LNCaP clone FGC (cell line): ENCODE results near the gene VAC14.

Experiments
- DNase-seq: peaks from one replicate; pipeline ENCODE4 v3.0.0-alpha.2; 2011; ENCODE audit warnings: low read depth
- H3K4me3 ChIP-seq: 2 replicates; pipeline ENCODE4 v1.5.1; 2011; ENCODE audit warnings: mild to moderate bottlenecking, low read depth, low read length, control low read depth
- CTCF ChIP-seq: IDR thresholded peaks from 2 replicates; pipeline ENCODE4 v1.5.1; 2012; ENCODE audit warnings: mild to moderate bottlenecking; ENCODE audit not compliant: control insufficient read depth, insufficient read depth; ENCODE audit errors: extremely low read depth

VAC14 gene

GRCh38 chr16:70749006-70749678 lies 51.8 kb downstream of the VAC14 start:
- no peak for DNase-seq
- no peak overlapping the region for H3K4me3 ChIP-seq
- TF ChIP-seq CTCF, result no peak

- no peak for DNase-seq
- H3K4me3 ChIP-seq, result no peak overlapping the region
- TF ChIP-seq CTCF, result no peak
Observed at GRCh38 chr16:70747703-70748631, 53.0 kb downstream of the VAC14 start.

GRCh38 chr16:70746708-70747424 lies 54.1 kb downstream of the VAC14 start:
- 0 out of 2 replicates have a peak overlapping the region, but pooled peaks have one; percentile 16 for H3K4me3 ChIP-seq
- peak; percentile 97 for DNase-seq
- no peak for TF ChIP-seq CTCF

- TF ChIP-seq CTCF, result no peak
- H3K4me3 ChIP-seq, result no peak overlapping the region
- DNase-seq, result peak; percentile 56
Observed at GRCh38 chr16:70746040-70746707, 54.8 kb downstream of the VAC14 start.

- no peak for TF ChIP-seq CTCF
- no peak for DNase-seq
- no peak overlapping the region for H3K4me3 ChIP-seq
Observed at GRCh38 chr16:70745536-70746025, 55.4 kb downstream of the VAC14 start.

GRCh38 chr16:70744366-70744765 lies 56.6 kb downstream of the VAC14 start:
- no peak for TF ChIP-seq CTCF
- DNase-seq, result no peak
- no peak overlapping the region for H3K4me3 ChIP-seq
